HG03565 (cell line): ENCODE results near the gene MUC6.
"Not testable (repeated sequence)": the region's sequence is repeated elsewhere in the genome, so short reads cannot be mapped to it uniquely, and the experiment has no call there.

Experiments
- ATAC-seq: cut with Tn5 transposase; IDR thresholded peaks from one replicate; pipeline ENCODE4 v1.9.1; 2021; ENCODE audit warnings: mild to moderate bottlenecking, moderate library complexity; ENCODE audit not compliant: unreplicated experiment

Gene MUC6

GRCh38 chr11:1025410-1026162 lies 10.9 kb downstream of the MUC6 start:
- no peak for ATAC-seq

- no peak for ATAC-seq
Measured at GRCh38 chr11:1024597-1025409, 11.7 kb downstream of the MUC6 start.

GRCh38 chr11:1023811-1024596 lies 12.5 kb downstream of the MUC6 start:
- no peak for ATAC-seq

GRCh38 chr11:1022908-1023810 lies 13.4 kb downstream of the MUC6 start:
- ATAC-seq, result no peak

- ATAC-seq, result no peak
Measured at GRCh38 chr11:1022411-1022810, 14.1 kb downstream of the MUC6 start.

- ATAC-seq, result no peak
Measured at GRCh38 chr11:1020211-1020905, 16.2 kb downstream of the MUC6 start.

- ATAC-seq, result no peak
Measured at GRCh38 chr11:1019321-1019910, 17.1 kb downstream of the MUC6 start.

GRCh38 chr11:1018091-1018490 lies 18.4 kb downstream of the MUC6 start:
- ATAC-seq, result no peak

- ATAC-seq, result no peak
Measured at GRCh38 chr11:1017269-1018005, 19.1 kb downstream of the MUC6 start.

- not testable (repeated sequence) for ATAC-seq
Measured at GRCh38 chr11:1016610-1017126, 19.9 kb downstream of the MUC6 start.

GRCh38 chr11:1015826-1016545 lies 20.5 kb downstream of the MUC6 start:
- ATAC-seq, result no peak

- ATAC-seq, result no peak
Measured at GRCh38 chr11:1015064-1015463, 21.5 kb downstream of the MUC6 start.

- ATAC-seq, result no peak
Measured at GRCh38 chr11:1014276-1014675, 22.2 kb downstream of the MUC6 start.

- no peak for ATAC-seq
Measured at GRCh38 chr11:1013631-1013935, 22.9 kb downstream of the MUC6 start.

- ATAC-seq, result no peak
Measured at GRCh38 chr11:1012740-1013630, 23.5 kb downstream of the MUC6 start.

GRCh38 chr11:1012291-1012690 lies 24.2 kb downstream of the MUC6 start:
- ATAC-seq, result no peak

GRCh38 chr11:1011320-1011698 lies 25.2 kb downstream of the MUC6 start:
- no peak for ATAC-seq
